GM12878 (cell line): ENCODE data around the gene LRRC37B. TPM values are rescaled to one million over a fixed set of nuclear protein-coding genes. Genes with fewer than 3 reads are reported as not detected.

ENCODE experiments used
- ATAC-seq: fragments of 200-7000 bp; cut with Tn5 transposase; 3 replicates; pipeline ENCODE4 v1.9.1; 2020; ENCODE audit warnings: mild to moderate bottlenecking, moderate library complexity
- BruUV-seq: library from RNA; stranded (reverse); fragments of 400-500 nt; replicated peaks from 2 replicates; lab custom pipeline; 2021; lab: Mats Ljungman, UMichigan
- CTCF ChIA-PET: fragments of 300-600 bp; sonication (Branson Sonifier 250); formaldehyde crosslinking; extraction: SDS; loops from one replicate; lab custom pipeline; 2021; ENCODE audit warnings: inconsistent platforms; lab: Yijun Ruan, JAX
- POLR2A ChIA-PET: fragments of 350-600 bp; formaldehyde crosslinking; extraction: SDS; loops from one replicate; lab custom pipeline; 2021; ENCODE audit warnings: inconsistent platforms; lab: Charles Lee
- RAD21 ChIA-PET: fragments of 300-600 bp; sonication (Branson Sonifier 250); formaldehyde crosslinking; loops from one replicate; lab custom pipeline; 2023; ENCODE audit warnings: antibody characterized with exemption; ENCODE audit not compliant: unreplicated experiment; lab: Charles Lee
- SMC1A ChIA-PET: fragments of 300-600 bp; sonication (Branson Sonifier 250); formaldehyde crosslinking; loops from one replicate; lab custom pipeline; 2023; ENCODE audit not compliant: unreplicated experiment, uncharacterized antibody; lab: Charles Lee
- DNase-seq: peaks from one replicate; pipeline ENCODE4 v3.0.0-alpha.2; 2011; ENCODE audit warnings: low read depth, low spot score
- FAIRE-seq: peaks from 3 replicates; lab custom pipeline; 2011; peaks lifted over from hg19 to GRCh38; lab: Jason Lieb, UNC
- H2AFZ ChIP-seq: 2 replicates; pipeline ENCODE4 v1.6.0; 2011; ENCODE audit warnings: low read depth, low read length, control low read depth; ENCODE audit not compliant: control insufficient read depth
- H3K27ac ChIP-seq: 2 replicates; pipeline ENCODE4 v1.5.1; 2011; ENCODE audit warnings: control low read depth; ENCODE audit not compliant: control insufficient read depth, insufficient read depth
- H3K27me3 ChIP-seq, 2 experiments: replicated peaks in 1 of 2; 2 replicates each; pipeline versions ENCODE4 v1.6.0 to v1.6.1; 2011; ENCODE audit warnings: low read length in 1 of 2; ENCODE audit not compliant: control insufficient read depth in 2 of 2, insufficient read depth in 2 of 2
- H3K36me3 ChIP-seq, 2 experiments: 2 replicates each; pipeline ENCODE4 v1.5.1; 2011; ENCODE audit warnings: low read length in 1 of 2; ENCODE audit not compliant: control insufficient read depth in 2 of 2, insufficient read depth in 2 of 2
- H3K4me1 ChIP-seq: 2 replicates; pipeline ENCODE4 v1.6.1; 2011; ENCODE audit warnings: mild to moderate bottlenecking, low read length, moderate library complexity, mixed read lengths; ENCODE audit not compliant: control insufficient read depth, insufficient read depth
- H3K4me2 ChIP-seq: 2 replicates; pipeline ENCODE4 v1.6.0; 2011; ENCODE audit warnings: control low read depth; ENCODE audit not compliant: control insufficient read depth, insufficient read depth
- H3K4me3 ChIP-seq: fragments of 200-600 bp; sonication (generic); 2 replicates; pipeline ENCODE4 v1.5.1; 2016
- H3K79me2 ChIP-seq: 2 replicates; pipeline ENCODE4 v1.6.0; 2011; ENCODE audit warnings: low read length; ENCODE audit not compliant: control insufficient read depth, insufficient read depth
- H3K9ac ChIP-seq: 2 replicates; pipeline ENCODE4 v1.8.0; 2011; ENCODE audit warnings: low read length, control low read depth, mixed read lengths; ENCODE audit not compliant: control insufficient read depth, insufficient read depth
- H3K9me3 ChIP-seq: replicated peaks from 3 replicates; pipeline ENCODE4 v1.5.1; 2011; ENCODE audit warnings: mild to moderate bottlenecking, low read length; ENCODE audit not compliant: control insufficient read depth, insufficient read depth
- H4K20me1 ChIP-seq: 2 replicates; pipeline ENCODE4 v1.6.0; 2011; ENCODE audit not compliant: control insufficient read depth, insufficient read depth
- ATF7 ChIP-seq: fragments of 450-650 bp; IDR thresholded peaks from 2 replicates; pipeline ENCODE4 v1.6.1; 2016; ENCODE audit warnings: low read depth, mild to moderate bottlenecking
- DPF2 ChIP-seq: fragments of 450-650 bp; IDR thresholded peaks from 2 replicates; pipeline ENCODE4 v1.6.1; 2017; ENCODE audit warnings: mild to moderate bottlenecking
- EGR1 ChIP-seq, 2 experiments: IDR thresholded peaks; 1 replicate in 1 of 2; 2 replicates in 1 of 2; pipeline ENCODE4 v1.6.1; 2011 to 2012; ENCODE audit warnings: low read depth in 2 of 2, low read length in 2 of 2, borderline replicate concordance in 1 of 2, mild to moderate bottlenecking in 1 of 2, moderate library complexity in 1 of 2
- HDAC6 ChIP-seq: fragments of 200-600 bp; sonication (generic); IDR thresholded peaks from one replicate; pipeline ENCODE4 v1.8.0; 2017; ENCODE audit warnings: antibody characterized with exemption; ENCODE audit not compliant: unreplicated experiment
- IKZF2 ChIP-seq, 2 experiments: fragments of 450-650 bp; IDR thresholded peaks; 2 replicates each; pipeline ENCODE4 v1.6.1; 2017; ENCODE audit warnings: mild to moderate bottlenecking in 2 of 2, moderate library complexity in 2 of 2
- LARP7 ChIP-seq: fragments of 450-650 bp; IDR thresholded peaks from 2 replicates; pipeline ENCODE4 v1.6.1; 2017; ENCODE audit warnings: mild to moderate bottlenecking
- MTA2 ChIP-seq: fragments of 450-650 bp; IDR thresholded peaks from 2 replicates; pipeline ENCODE4 v1.6.1; 2016; ENCODE audit warnings: low read depth, mild to moderate bottlenecking, moderate library complexity
- NFIC ChIP-seq: IDR thresholded peaks from 2 replicates; pipeline ENCODE4 v1.6.1; 2012; ENCODE audit warnings: low read depth, mild to moderate bottlenecking, inconsistent platforms, low read length, moderate library complexity
- NFYA ChIP-seq: IDR thresholded peaks from 2 replicates; pipeline ENCODE4 v1.6.1; 2011; ENCODE audit warnings: low read depth, mild to moderate bottlenecking, low read length, improper control_type of control experiment, borderline replicate concordance
- NFYB ChIP-seq: IDR thresholded peaks from 2 replicates; pipeline ENCODE4 v1.6.1; 2011; ENCODE audit warnings: low read depth, mild to moderate bottlenecking, low read length, improper control_type of control experiment, moderate library complexity; ENCODE audit not compliant: insufficient read depth
- RAD21 ChIP-seq: IDR thresholded peaks from 2 replicates; pipeline ENCODE4 v1.6.1; 2011; ENCODE audit warnings: mild to moderate bottlenecking, low read depth, low read length, moderate library complexity; ENCODE audit not compliant: insufficient read depth
- RB1 ChIP-seq: fragments of 450-650 bp; formaldehyde crosslinking; IDR thresholded peaks from 2 replicates; pipeline ENCODE4 v1.6.1; 2017; ENCODE audit warnings: mild to moderate bottlenecking, borderline replicate concordance
- SMC3 ChIP-seq: IDR thresholded peaks from 2 replicates; pipeline ENCODE4 v1.6.1; 2011; ENCODE audit warnings: low read length, improper control_type of control experiment, borderline replicate concordance
- ZNF207 ChIP-seq: fragments of 450-650 bp; IDR thresholded peaks from 2 replicates; pipeline ENCODE4 v1.6.1; 2014; ENCODE audit warnings: antibody characterized with exemption, mild to moderate bottlenecking, borderline replicate concordance
- ZNF384 ChIP-seq: IDR thresholded peaks from 2 replicates; pipeline ENCODE4 v1.6.1; 2012; ENCODE audit warnings: low read depth, mild to moderate bottlenecking, low read length, improper control_type of control experiment, borderline replicate concordance
- WGBS: methylation state at CpG from one replicate; pipeline ENCODE4 v1.1.6; 2016; ENCODE audit warnings: low lambda C conversion rate; ENCODE audit not compliant: insufficient replicate concordance, insufficient coverage; ENCODE audit errors: missing lambda C conversion rate; 5-methylcytosine and 5-hydroxymethylcytosine counted together
- in situ Hi-C: fragments of 300-500 bp; cut with MboI; formaldehyde crosslinking; loops from 9 replicates; pipeline ENCODE4 v1.14.3; 2018; ENCODE audit warnings: mixed read lengths
- intact Hi-C: fragments of 100-400 bp; cut with micrococcal nuclease; formaldehyde crosslinking; loops from one replicate; pipeline ENCODE4 v1.14.2; 2022; ENCODE audit not compliant: unreplicated experiment
- polyA plus RNA-seq, 11 experiments: library from polyadenylated mRNA; depleted of rRNA in 4 of 11; unstranded in 6 of 11; stranded (reverse) in 5 of 11; fragments of >200 nt; fragmentation: Nextera tagmentation in 4 of 11; fragmentation: Illumina TruSeq in 1 of 11; extraction: Ambion mirVana in 4 of 11; extraction: Trizol in 1 of 11; gene quantifications; 1 replicate in 1 of 11; 2 replicates in 10 of 11; pipeline versions ENCODE4 v1.2.1 to v1.2.3, GENCODE V29; 2011 to 2016; ENCODE audit warnings: inconsistent platforms in 2 of 11, missing spikeins in 2 of 11, low read depth in 1 of 11
- total RNA-seq, 4 experiments: library from RNA; depleted of rRNA in 3 of 4; stranded (reverse); fragments of >200 nt in 3 of 4; fragmentation: Illumina TruSeq in 1 of 4; extraction: Trizol in 1 of 4; gene quantifications; 2 replicates each; pipeline versions ENCODE4 v1.2.1 to v1.2.3, GENCODE V29; 2013 to 2021
- TF ChIP-seq, protein P1 (sequence below): IDR thresholded peaks from 2 replicates; pipeline ENCODE4 v1.6.1; 2012; ENCODE audit warnings: mild to moderate bottlenecking, low read depth, low read length
- TF ChIP-seq, protein P2 (sequence below): fragments of 450-650 bp; IDR thresholded peaks from 2 replicates; pipeline ENCODE4 v1.6.1; 2016; ENCODE audit warnings: mild to moderate bottlenecking
- TF ChIP-seq, protein P3 (sequence below): fragments of 450-650 bp; IDR thresholded peaks from 2 replicates; pipeline ENCODE4 v1.6.1; 2017; ENCODE audit warnings: low read depth, mild to moderate bottlenecking, moderate library complexity

The LRRC37B gene
- total and polyA plus RNA-seq, 10 of the 15 experiments (the other 5 are each of a cell fraction or from before 2014, with no cell fraction given) = 3.2 to 25.7 (median 9.2) TPM

GRCh38 chr17:32099686-32100085, 92.5 kb downstream of the LRRC37B start:
- RAD21 ChIA-PET = no interaction called here
- FAIRE-seq (no peak), ATAC-seq (no peak), DNase-seq (no peak)
- Histone ChIP-seq H4K20me1 (no peaks in the 10 kb centered on the region), H3K4me2 (no peak overlapping the region), H3K9ac (no peak overlapping the region), H3K4me1 (no peaks in the 10 kb centered on the region), H2AFZ (no peak overlapping the region), H3K27ac (no peak overlapping the region), H3K4me3 (no peak overlapping the region), H3K9me3 (no peaks in the 10 kb centered on the region), H3K79me2 (no peaks in the 10 kb centered on the region), H3K36me3 (no peaks in the 10 kb centered on the region), H3K27me3 (no peaks in the 10 kb centered on the region)
- 42% methylated on average over 2 of the region's 2 CpGs for WGBS
- CTCF ChIA-PET = interaction anchor here (1.9 kb wide), 1 partner anchor 93 kb away, joined by 5 read pairs; the partner anchor contains the start of gene LRRC37B
- POLR2A ChIA-PET = no interaction called here
- BruUV-seq = no TSS peak
- SMC1A ChIA-PET = no interaction called here
- TF ChIP-seq ATF7 (no peak), RB1 (no peak), RAD21 (no peak), MTA2 (no peak), DPF2 (no peak), NFYB (no peak), LARP7 (no peak), SMC3 (no peak), ZNF207 (no peak), IKZF2 (IDR thresholded peaks at IDR 0.05) (no peak), NFIC (no peak), HDAC6 (no peak), EGR1 (IDR thresholded peaks at IDR 0.05; ENCODE audit: borderline replicate concordance in 1 of 2, low read depth in 2 of 2, low read length in 2 of 2) (no peak), NFYA (no peak), ZNF384 (no peak)
- TF ChIP-seq, protein P1, sequence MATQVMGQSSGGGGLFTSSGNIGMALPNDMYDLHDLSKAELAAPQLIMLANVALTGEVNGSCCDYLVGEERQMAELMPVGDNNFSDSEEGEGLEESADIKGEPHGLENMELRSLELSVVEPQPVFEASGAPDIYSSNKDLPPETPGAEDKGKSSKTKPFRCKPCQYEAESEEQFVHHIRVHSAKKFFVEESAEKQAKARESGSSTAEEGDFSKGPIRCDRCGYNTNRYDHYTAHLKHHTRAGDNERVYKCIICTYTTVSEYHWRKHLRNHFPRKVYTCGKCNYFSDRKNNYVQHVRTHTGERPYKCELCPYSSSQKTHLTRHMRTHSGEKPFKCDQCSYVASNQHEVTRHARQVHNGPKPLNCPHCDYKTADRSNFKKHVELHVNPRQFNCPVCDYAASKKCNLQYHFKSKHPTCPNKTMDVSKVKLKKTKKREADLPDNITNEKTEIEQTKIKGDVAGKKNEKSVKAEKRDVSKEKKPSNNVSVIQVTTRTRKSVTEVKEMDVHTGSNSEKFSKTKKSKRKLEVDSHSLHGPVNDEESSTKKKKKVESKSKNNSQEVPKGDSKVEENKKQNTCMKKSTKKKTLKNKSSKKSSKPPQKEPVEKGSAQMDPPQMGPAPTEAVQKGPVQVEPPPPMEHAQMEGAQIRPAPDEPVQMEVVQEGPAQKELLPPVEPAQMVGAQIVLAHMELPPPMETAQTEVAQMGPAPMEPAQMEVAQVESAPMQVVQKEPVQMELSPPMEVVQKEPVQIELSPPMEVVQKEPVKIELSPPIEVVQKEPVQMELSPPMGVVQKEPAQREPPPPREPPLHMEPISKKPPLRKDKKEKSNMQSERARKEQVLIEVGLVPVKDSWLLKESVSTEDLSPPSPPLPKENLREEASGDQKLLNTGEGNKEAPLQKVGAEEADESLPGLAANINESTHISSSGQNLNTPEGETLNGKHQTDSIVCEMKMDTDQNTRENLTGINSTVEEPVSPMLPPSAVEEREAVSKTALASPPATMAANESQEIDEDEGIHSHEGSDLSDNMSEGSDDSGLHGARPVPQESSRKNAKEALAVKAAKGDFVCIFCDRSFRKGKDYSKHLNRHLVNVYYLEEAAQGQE = no peak
- TF ChIP-seq, protein P2, sequence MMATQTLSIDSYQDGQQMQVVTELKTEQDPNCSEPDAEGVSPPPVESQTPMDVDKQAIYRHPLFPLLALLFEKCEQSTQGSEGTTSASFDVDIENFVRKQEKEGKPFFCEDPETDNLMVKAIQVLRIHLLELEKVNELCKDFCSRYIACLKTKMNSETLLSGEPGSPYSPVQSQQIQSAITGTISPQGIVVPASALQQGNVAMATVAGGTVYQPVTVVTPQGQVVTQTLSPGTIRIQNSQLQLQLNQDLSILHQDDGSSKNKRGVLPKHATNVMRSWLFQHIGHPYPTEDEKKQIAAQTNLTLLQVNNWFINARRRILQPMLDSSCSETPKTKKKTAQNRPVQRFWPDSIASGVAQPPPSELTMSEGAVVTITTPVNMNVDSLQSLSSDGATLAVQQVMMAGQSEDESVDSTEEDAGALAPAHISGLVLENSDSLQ = no peak
- TF ChIP-seq, protein P3, sequence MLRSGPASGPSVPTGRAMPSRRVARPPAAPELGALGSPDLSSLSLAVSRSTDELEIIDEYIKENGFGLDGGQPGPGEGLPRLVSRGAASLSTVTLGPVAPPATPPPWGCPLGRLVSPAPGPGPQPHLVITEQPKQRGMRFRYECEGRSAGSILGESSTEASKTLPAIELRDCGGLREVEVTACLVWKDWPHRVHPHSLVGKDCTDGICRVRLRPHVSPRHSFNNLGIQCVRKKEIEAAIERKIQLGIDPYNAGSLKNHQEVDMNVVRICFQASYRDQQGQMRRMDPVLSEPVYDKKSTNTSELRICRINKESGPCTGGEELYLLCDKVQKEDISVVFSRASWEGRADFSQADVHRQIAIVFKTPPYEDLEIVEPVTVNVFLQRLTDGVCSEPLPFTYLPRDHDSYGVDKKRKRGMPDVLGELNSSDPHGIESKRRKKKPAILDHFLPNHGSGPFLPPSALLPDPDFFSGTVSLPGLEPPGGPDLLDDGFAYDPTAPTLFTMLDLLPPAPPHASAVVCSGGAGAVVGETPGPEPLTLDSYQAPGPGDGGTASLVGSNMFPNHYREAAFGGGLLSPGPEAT = no peak
- in situ Hi-C loops = no loop called here
- intact Hi-C loops = no loop called here
